ENCODE data around the gene PARPBP. TPM values are rescaled to one million over a fixed set of nuclear protein-coding genes. Genes with fewer than 3 reads are reported as not detected.
"Not testable (repeated sequence)": the region's sequence is repeated elsewhere in the genome, so short reads cannot be mapped to it uniquely, and the experiment has no call there.

The PARPBP gene
- total and polyA plus RNA-seq, 4 donors, result 0.32 to 24.9 (median 0.60) TPM

DNA sequence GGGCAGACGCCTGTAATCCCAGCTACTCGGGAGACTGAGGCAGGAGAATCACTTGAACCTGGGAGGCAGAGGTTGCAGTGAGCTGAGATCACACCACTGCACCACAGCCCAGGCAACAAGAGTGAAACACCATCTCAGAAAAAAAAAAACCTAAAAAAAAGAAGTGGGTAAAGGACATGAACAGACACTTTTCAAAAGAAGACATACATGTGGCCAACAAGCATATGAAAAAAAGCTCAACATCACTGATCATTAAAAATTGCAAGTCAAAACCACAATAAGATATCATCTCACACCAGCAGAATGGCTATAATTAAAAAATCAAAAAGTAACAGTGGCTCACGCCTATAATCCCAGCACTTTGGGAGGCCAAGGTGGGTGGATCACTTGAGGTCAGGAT, 10.7 kb downstream of the PARPBP start:
- 82% methylated on average over 3 of the region's 3 CpGs for WGBS

DNA sequence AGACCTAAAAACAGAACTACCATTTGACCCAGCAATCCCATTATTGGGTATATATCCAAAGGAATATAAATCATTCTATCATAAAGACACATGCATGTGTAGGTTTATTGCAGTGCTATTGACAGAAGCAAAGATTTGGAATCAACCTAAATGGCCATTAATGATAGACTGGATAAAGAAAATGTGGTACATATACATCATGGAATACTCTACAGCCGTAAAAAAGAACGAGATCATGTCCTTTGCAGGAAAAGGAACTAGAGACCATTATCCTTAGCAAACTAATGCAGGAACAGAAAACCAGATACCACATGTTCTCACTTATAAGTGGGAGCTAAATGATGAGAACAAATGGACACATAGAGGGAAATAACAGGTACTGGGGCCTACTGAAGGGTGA, 11.5 kb downstream of the PARPBP start:
- H3K4me1 ChIP-seq (ENCODE audit: control insufficient read depth in 4 of 4, insufficient read depth in 4 of 4, low read length in 3 of 4); H3K9ac ChIP-seq (ENCODE audit: low read depth in 1 of 2, low read length in 2 of 2); DNase-seq (ENCODE audit: low spot score); H3K36me3 ChIP-seq (ENCODE audit: control insufficient read depth in 4 of 4, insufficient read depth in 3 of 4, low read depth in 1 of 4, low read length in 3 of 4); H3K27me3 ChIP-seq (ENCODE audit: control insufficient read depth in 4 of 4, insufficient read depth in 4 of 4, low read length in 3 of 4); H3K9me3 ChIP-seq (ENCODE audit: control insufficient read depth in 4 of 4, low read length in 3 of 4); H3K4me3 ChIP-seq (ENCODE audit: low read depth in 1 of 3, low read length in 3 of 3); H3K27ac ChIP-seq (ENCODE audit: low read depth in 1 of 2, low read length in 2 of 2): not testable (repeated sequence)
- 94% methylated on average over 2 of the region's 2 CpGs for WGBS

More for the DNA sequence above, 10.7 kb downstream of the PARPBP start:
- not testable (repeated sequence) for H3K4me1 ChIP-seq (ENCODE audit: control insufficient read depth in 4 of 4, insufficient read depth in 4 of 4, low read length in 3 of 4); H3K9ac ChIP-seq (ENCODE audit: low read depth in 1 of 2, low read length in 2 of 2); DNase-seq (ENCODE audit: low spot score); H3K27me3 ChIP-seq (ENCODE audit: control insufficient read depth in 4 of 4, insufficient read depth in 4 of 4, low read length in 3 of 4); H3K9me3 ChIP-seq (ENCODE audit: control insufficient read depth in 4 of 4, low read length in 3 of 4); H3K27ac ChIP-seq (ENCODE audit: low read depth in 1 of 2, low read length in 2 of 2); H3K4me3 ChIP-seq (ENCODE audit: low read depth in 1 of 3, low read length in 3 of 3); H3K36me3 ChIP-seq (ENCODE audit: control insufficient read depth in 4 of 4, insufficient read depth in 3 of 4, low read depth in 1 of 4, low read length in 3 of 4)

GRCh38 chr12:102137619-102138018, 17.6 kb downstream of the PARPBP start:
- not testable (repeated sequence) for H3K36me3 ChIP-seq (ENCODE audit: control insufficient read depth in 4 of 4, insufficient read depth in 3 of 4, low read depth in 1 of 4, low read length in 3 of 4); H3K27me3 ChIP-seq (ENCODE audit: control insufficient read depth in 4 of 4, insufficient read depth in 4 of 4, low read length in 3 of 4); H3K9me3 ChIP-seq (ENCODE audit: control insufficient read depth in 4 of 4, low read length in 3 of 4); DNase-seq (ENCODE audit: low spot score); H3K9ac ChIP-seq (ENCODE audit: low read depth in 1 of 2, low read length in 2 of 2); H3K4me3 ChIP-seq (ENCODE audit: low read depth in 1 of 3, low read length in 3 of 3); H3K27ac ChIP-seq (ENCODE audit: low read depth in 1 of 2, low read length in 2 of 2); H3K4me1 ChIP-seq (ENCODE audit: control insufficient read depth in 4 of 4, insufficient read depth in 4 of 4, low read length in 3 of 4)
- 97% methylated on average over 8 of the region's 8 CpGs for WGBS

DNA sequence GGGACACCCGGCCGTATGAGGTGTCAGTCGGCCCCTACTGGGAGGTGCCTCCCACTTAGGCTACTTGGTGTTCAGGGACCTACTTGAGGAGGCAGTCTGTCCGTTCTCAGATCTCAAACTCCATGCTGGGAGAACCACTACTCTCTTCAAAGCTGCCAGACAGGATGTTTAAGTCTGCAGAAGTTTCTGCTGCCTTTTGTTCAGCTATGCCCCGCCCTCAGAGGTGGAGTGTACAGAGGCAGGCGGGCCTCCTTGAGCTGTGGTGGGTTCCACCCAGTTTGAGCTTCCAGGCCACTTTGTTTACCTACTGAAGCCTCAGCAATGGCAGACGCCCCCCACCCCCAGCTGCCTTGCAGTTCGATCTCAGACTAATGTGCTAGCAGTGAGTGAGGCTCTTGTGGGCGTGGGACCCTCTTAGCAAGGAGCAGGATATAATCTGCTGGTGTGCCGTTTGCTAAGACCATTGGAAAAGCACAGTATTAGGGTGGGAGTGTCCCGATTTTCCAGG, 22.9 kb downstream of the PARPBP start:
- H3K27ac ChIP-seq (ENCODE audit: low read depth in 1 of 2, low read length in 2 of 2); H3K4me3 ChIP-seq (ENCODE audit: low read depth in 1 of 3, low read length in 3 of 3); H3K9ac ChIP-seq (ENCODE audit: low read depth in 1 of 2, low read length in 2 of 2); H3K4me1 ChIP-seq (ENCODE audit: control insufficient read depth in 4 of 4, insufficient read depth in 4 of 4, low read length in 3 of 4); H3K9me3 ChIP-seq (ENCODE audit: control insufficient read depth in 4 of 4, low read length in 3 of 4); H3K36me3 ChIP-seq (ENCODE audit: control insufficient read depth in 4 of 4, insufficient read depth in 3 of 4, low read depth in 1 of 4, low read length in 3 of 4); H3K27me3 ChIP-seq (ENCODE audit: control insufficient read depth in 4 of 4, insufficient read depth in 4 of 4, low read length in 3 of 4); DNase-seq (ENCODE audit: low spot score): not testable (repeated sequence)
- WGBS, result 97% methylated on average over 11 of the region's 11 CpGs

GRCh38 chr12:102144221-102144620, 24.2 kb downstream of the PARPBP start:
- H3K4me1 ChIP-seq (ENCODE audit: control insufficient read depth in 4 of 4, insufficient read depth in 4 of 4, low read length in 3 of 4), result no peaks in the 10 kb centered on the region
- 87% methylated on average over 1 of the region's 1 CpG for WGBS
- no peak overlapping the region for H3K4me3 ChIP-seq (ENCODE audit: low read depth in 1 of 3, low read length in 3 of 3)

DNA sequence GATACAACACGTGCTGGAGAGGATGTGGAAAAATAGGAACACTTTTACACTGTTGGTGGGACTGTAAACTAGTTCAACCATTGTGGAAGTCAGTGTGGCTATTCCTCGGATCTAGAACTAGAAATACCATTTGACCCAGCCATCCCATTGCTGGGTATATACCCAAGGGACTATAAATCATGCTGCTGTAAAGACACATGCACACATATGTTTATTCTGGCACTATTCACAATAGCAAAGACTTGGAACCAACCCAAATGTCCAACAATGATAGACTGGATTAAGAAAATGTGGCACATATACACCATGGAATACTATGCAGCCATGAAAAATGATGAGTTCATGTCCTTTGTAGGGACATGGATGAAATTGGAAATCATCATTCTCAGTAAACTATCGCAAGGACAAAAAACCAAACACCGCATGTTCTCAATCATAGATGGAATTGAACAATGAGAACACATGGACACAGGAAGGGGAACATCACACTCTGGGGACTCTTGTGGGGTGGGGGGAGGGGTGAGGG, 27.1 kb downstream of the PARPBP start:
- H3K27me3 ChIP-seq (ENCODE audit: control insufficient read depth in 4 of 4, insufficient read depth in 4 of 4, low read length in 3 of 4); DNase-seq (ENCODE audit: low spot score); H3K9me3 ChIP-seq (ENCODE audit: control insufficient read depth in 4 of 4, low read length in 3 of 4); H3K4me3 ChIP-seq (ENCODE audit: low read depth in 1 of 3, low read length in 3 of 3); H3K4me1 ChIP-seq (ENCODE audit: control insufficient read depth in 4 of 4, insufficient read depth in 4 of 4, low read length in 3 of 4); H3K9ac ChIP-seq (ENCODE audit: low read depth in 1 of 2, low read length in 2 of 2); H3K36me3 ChIP-seq (ENCODE audit: control insufficient read depth in 4 of 4, insufficient read depth in 3 of 4, low read depth in 1 of 4, low read length in 3 of 4); H3K27ac ChIP-seq (ENCODE audit: low read depth in 1 of 2, low read length in 2 of 2): not testable (repeated sequence)
- 98% methylated on average over 4 of the region's 4 CpGs for WGBS

More at GRCh38 chr12:102144221-102144620, 24.2 kb downstream of the PARPBP start:
- Histone ChIP-seq H3K27me3 (ENCODE audit: control insufficient read depth in 4 of 4, insufficient read depth in 4 of 4, low read length in 3 of 4) (no peaks in the 10 kb centered on the region), H3K36me3 (ENCODE audit: control insufficient read depth in 4 of 4, insufficient read depth in 3 of 4, low read depth in 1 of 4, low read length in 3 of 4) (no peaks in the 10 kb centered on the region), H3K27ac (ENCODE audit: low read depth in 1 of 2, low read length in 2 of 2) (no peak overlapping the region), H3K9me3 (ENCODE audit: control insufficient read depth in 4 of 4, low read length in 3 of 4) (no peaks in the 10 kb centered on the region), H3K9ac (ENCODE audit: low read depth in 1 of 2, low read length in 2 of 2) (no peak overlapping the region)
- no peak for DNase-seq (ENCODE audit: low spot score)
- TF ChIP-seq ATF3 (IDR thresholded peaks at IDR 0.05), result no peak
- no peak for TF ChIP-seq FOXA2 (IDR thresholded peaks at IDR 0.05)
- TF ChIP-seq, protein P1, sequence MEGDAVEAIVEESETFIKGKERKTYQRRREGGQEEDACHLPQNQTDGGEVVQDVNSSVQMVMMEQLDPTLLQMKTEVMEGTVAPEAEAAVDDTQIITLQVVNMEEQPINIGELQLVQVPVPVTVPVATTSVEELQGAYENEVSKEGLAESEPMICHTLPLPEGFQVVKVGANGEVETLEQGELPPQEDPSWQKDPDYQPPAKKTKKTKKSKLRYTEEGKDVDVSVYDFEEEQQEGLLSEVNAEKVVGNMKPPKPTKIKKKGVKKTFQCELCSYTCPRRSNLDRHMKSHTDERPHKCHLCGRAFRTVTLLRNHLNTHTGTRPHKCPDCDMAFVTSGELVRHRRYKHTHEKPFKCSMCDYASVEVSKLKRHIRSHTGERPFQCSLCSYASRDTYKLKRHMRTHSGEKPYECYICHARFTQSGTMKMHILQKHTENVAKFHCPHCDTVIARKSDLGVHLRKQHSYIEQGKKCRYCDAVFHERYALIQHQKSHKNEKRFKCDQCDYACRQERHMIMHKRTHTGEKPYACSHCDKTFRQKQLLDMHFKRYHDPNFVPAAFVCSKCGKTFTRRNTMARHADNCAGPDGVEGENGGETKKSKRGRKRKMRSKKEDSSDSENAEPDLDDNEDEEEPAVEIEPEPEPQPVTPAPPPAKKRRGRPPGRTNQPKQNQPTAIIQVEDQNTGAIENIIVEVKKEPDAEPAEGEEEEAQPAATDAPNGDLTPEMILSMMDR (IDR thresholded peaks at IDR 0.05; ENCODE audit: low read depth, low read length, missing input control), result no peak

DNA sequence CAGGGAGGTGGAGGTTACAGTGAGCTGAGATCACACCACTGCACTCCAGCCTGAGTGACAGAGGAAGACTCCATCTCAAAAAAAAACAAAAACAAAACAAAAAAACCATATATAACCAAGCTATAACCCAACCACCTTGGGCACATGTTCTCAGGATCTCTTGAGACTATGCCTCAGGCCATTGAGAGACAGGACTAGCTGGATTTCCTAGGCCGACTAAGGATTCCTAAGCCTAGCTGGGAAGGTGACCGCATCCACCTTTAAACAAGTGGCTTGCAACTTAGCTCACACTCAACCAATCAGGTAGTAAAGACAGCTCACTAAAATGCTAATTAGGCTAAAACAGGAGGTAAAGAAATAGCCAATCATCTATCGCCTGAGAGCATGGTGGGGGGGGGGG, 35.2 kb downstream of the PARPBP start:
- not testable (repeated sequence) for H3K9ac ChIP-seq (ENCODE audit: low read depth in 1 of 2, low read length in 2 of 2); H3K9me3 ChIP-seq (ENCODE audit: control insufficient read depth in 4 of 4, low read length in 3 of 4); H3K27ac ChIP-seq (ENCODE audit: low read depth in 1 of 2, low read length in 2 of 2); H3K4me1 ChIP-seq (ENCODE audit: control insufficient read depth in 4 of 4, insufficient read depth in 4 of 4, low read length in 3 of 4); H3K4me3 ChIP-seq (ENCODE audit: low read depth in 1 of 3, low read length in 3 of 3); H3K36me3 ChIP-seq (ENCODE audit: control insufficient read depth in 4 of 4, insufficient read depth in 3 of 4, low read depth in 1 of 4, low read length in 3 of 4); DNase-seq (ENCODE audit: low spot score); H3K27me3 ChIP-seq (ENCODE audit: control insufficient read depth in 4 of 4, insufficient read depth in 4 of 4, low read length in 3 of 4)
- WGBS, result 99% methylated on average over 3 of the region's 3 CpGs

All from liver (tissue), 9 donors.